ENCODE data around the gene PRDM13. TPM values are rescaled to one million over a fixed set of nuclear protein-coding genes. Genes with fewer than 3 reads are reported as not detected.

The PRDM13 gene
- total and polyA plus RNA-seq, 2 of the 13 experiments (the other 11 are each of a cell fraction or from before 2014, with no cell fraction given) = not detected

GRCh38 chr6:99568103-99568933 lies 38.3 kb upstream of the PRDM13 start, which contains the start of gene CCNC (continued):
- TF ChIP-seq HNF4A (CRISPR knock-in tag; IDR thresholded peaks at IDR 0.05) (peak; percentile 54), ZNF567 (CRISPR knock-in tag; IDR thresholded peaks at IDR 0.05; ENCODE audit: borderline replicate concordance) (no peak), MTF1 (CRISPR knock-in tag; IDR thresholded peaks at IDR 0.05) (no peak), RCOR2 (CRISPR knock-in tag; IDR thresholded peaks at IDR 0.05) (peak; percentile 67; the same call in 1 of the 2 replicates), ZNF337 (CRISPR knock-in tag; IDR thresholded peaks at IDR 0.05; ENCODE audit: borderline replicate concordance, low read depth) (peak; percentile 83; the same call in 1 of the 2 replicates), MBNL3 (CRISPR knock-in tag; conservative IDR thresholded peaks at IDR 0.05) (no peak), NFKBIZ (CRISPR knock-in tag; IDR thresholded peaks at IDR 0.05) (peak; percentile 80; the same call in 1 of the 2 replicates), TCF12 (IDR thresholded peaks at IDR 0.05) (no peak), TCF12 (CRISPR knock-in tag; IDR thresholded peaks at IDR 0.05) (no peak), ZNF382 (CRISPR knock-in tag; IDR thresholded peaks at IDR 0.05; ENCODE audit: borderline replicate concordance) (no peak), ZNF589 (CRISPR knock-in tag; conservative IDR thresholded peaks at IDR 0.05) (0 out of 2 replicates have a peak, but pooled peaks have one; percentile 35), FOXP4 (CRISPR knock-in tag; IDR thresholded peaks at IDR 0.05) (0 out of 2 replicates have a peak, but pooled peaks have one; percentile 63), ATF7-NPFF (CRISPR knock-in tag; IDR thresholded peaks at IDR 0.05; ENCODE audit: low read depth) (peak; percentile 31), PRMT3 (CRISPR knock-in tag; IDR thresholded peaks at IDR 0.05; ENCODE audit: borderline replicate concordance, low read depth) (no peak), ZNF510 (CRISPR knock-in tag; IDR thresholded peaks at IDR 0.05; ENCODE audit: low read depth) (0 out of 2 replicates have a peak, but pooled peaks have one; percentile 39), ZBTB20 (CRISPR knock-in tag; IDR thresholded peaks at IDR 0.05; ENCODE audit: borderline replicate concordance, low read depth) (peak; percentile 20; the same call in 1 of the 2 replicates), ZNF792 (CRISPR knock-in tag; IDR thresholded peaks at IDR 0.05) (peak; percentile 96), MXI1 (IDR thresholded peaks at IDR 0.05; ENCODE audit: borderline replicate concordance, low read depth, low read length) (peak; percentile 83), KLF12 (CRISPR knock-in tag; IDR thresholded peaks at IDR 0.05; ENCODE audit: borderline replicate concordance) (peak; percentile 75; the same call in 1 of the 2 replicates), ZNF143 (CRISPR knock-in tag; IDR thresholded peaks at IDR 0.05) (peak; percentile 62), ZNF383 (CRISPR knock-in tag; IDR thresholded peaks at IDR 0.05; ENCODE audit: borderline replicate concordance) (no peak), MLXIP (CRISPR knock-in tag; IDR thresholded peaks at IDR 0.05; ENCODE audit: borderline replicate concordance) (peak; percentile 65; the same call in 1 of the 2 replicates), TEAD2 (CRISPR knock-in tag; IDR thresholded peaks at IDR 0.05) (no peak), ZGPAT (CRISPR knock-in tag; IDR thresholded peaks at IDR 0.05) (peak; percentile 99)

Measured in HepG2 (cell line).